ENCODE measurements around the gene SWAP70. TPM values are rescaled to one million over a fixed set of nuclear protein-coding genes. Genes with fewer than 3 reads are reported as not detected.
A peak's percentile ranks its signal among the peaks of the same experiment; 100 is the strongest.

The SWAP70 gene
- total RNA-seq, 4 donors from 2014 or later: 29.7 to 53.6 (median 38.8) TPM

DNA sequence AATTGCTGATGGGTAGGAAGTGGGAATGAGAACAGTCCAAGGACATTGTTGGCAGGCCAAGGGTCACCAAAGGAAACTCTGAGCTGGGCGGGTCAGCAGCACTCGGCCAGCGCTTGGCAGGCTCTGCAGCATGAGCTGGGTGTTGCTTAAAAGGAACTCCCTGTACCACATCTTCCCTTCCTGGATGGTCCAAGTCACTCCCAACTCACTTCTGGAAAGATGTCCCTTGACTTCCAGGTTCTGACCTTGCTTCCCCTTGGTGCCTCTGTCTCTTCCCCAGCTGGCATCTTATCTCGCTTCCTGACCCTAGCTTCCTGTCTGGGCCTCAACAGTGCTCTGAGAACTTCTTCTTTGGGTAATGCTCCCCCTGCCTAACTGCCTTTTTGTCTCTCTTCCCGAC lies 24.8 kb upstream of the SWAP70 start:
- H3K36me3 ChIP-seq: no peaks in the 10 kb centered on the region
- 67 to 78% methylated on average over 5 of the region's 5 CpGs for WGBS, 2 donors
- TF ChIP-seq POLR2A (IDR thresholded peaks at IDR 0.05): no peak
- TF ChIP-seq, protein P1, sequence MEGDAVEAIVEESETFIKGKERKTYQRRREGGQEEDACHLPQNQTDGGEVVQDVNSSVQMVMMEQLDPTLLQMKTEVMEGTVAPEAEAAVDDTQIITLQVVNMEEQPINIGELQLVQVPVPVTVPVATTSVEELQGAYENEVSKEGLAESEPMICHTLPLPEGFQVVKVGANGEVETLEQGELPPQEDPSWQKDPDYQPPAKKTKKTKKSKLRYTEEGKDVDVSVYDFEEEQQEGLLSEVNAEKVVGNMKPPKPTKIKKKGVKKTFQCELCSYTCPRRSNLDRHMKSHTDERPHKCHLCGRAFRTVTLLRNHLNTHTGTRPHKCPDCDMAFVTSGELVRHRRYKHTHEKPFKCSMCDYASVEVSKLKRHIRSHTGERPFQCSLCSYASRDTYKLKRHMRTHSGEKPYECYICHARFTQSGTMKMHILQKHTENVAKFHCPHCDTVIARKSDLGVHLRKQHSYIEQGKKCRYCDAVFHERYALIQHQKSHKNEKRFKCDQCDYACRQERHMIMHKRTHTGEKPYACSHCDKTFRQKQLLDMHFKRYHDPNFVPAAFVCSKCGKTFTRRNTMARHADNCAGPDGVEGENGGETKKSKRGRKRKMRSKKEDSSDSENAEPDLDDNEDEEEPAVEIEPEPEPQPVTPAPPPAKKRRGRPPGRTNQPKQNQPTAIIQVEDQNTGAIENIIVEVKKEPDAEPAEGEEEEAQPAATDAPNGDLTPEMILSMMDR (IDR thresholded peaks at IDR 0.05): no peak
- no peak overlapping the region for H3K4me3 ChIP-seq (replicated peaks in 1 of 3)
- intact Hi-C loops (cut with DNase I): no loop called here
- no peaks in the 10 kb centered on the region for H3K4me1 ChIP-seq
- peak in 1 of 2 donors; percentile 15 for DNase-seq
- no peaks in the 10 kb centered on the region for H3K27me3 ChIP-seq
- H3K9me3 ChIP-seq: no peaks in the 10 kb centered on the region
- no peak overlapping the region for H3K27ac ChIP-seq

DNA sequence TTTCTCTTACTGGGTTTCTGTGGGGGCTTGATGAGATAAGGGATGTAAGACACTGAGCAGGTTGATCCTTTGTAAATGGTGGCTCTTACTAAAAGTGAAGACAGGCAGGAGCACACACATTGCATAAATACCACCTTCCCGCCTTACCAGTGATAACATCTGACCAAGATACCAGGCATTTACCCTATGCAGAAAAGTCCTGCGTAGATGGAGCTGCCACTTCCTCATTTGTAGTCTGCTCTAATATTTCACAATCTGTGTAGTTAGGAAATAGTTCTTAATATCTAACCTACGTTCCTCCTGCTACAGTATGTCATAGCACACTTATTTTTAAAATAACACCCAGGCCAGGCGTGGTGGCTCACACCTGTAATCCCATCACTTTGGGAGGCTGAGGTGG lies 23.9 kb upstream of the SWAP70 start:
- Histone ChIP-seq H3K9me3 (no peaks in the 10 kb centered on the region), H3K4me1 (no peaks in the 10 kb centered on the region), H3K36me3 (no peaks in the 10 kb centered on the region), H3K27me3 (no peaks in the 10 kb centered on the region), H3K27ac (no peak overlapping the region), H3K4me3 (replicated peaks in 1 of 3) (no peak overlapping the region)
- TF ChIP-seq, protein P1 (IDR thresholded peaks at IDR 0.05): no peak
- TF ChIP-seq POLR2A (IDR thresholded peaks at IDR 0.05): no peak
- 95 to 97% methylated on average over 4 of the region's 4 CpGs for WGBS, 2 donors
- intact Hi-C loops (cut with DNase I): no loop called here
- DNase-seq: no peak

DNA sequence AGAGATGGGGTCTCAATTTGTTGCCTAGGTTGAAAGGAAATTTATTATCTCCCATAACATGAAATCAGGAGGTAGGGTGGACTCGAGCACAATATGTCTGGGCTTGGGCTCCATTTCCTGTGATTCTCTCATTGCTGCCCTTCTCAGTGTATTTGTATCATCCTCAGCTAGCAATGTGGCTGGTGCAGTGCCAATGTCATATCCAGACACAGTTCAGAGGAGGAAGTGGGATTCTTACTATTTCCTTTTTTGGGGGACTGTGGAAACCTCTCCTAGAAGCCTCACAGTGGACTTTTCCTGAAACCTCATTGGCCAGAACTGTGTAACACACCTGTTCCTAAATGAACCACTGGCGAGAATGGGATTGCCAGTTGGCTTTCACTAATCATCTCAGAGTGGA lies 21.0 kb upstream of the SWAP70 start:
- Histone ChIP-seq H3K9me3 (no peaks in the 10 kb centered on the region), H3K4me1 (no peaks in the 10 kb centered on the region), H3K27me3 (no peaks in the 10 kb centered on the region), H3K36me3 (no peaks in the 10 kb centered on the region), H3K27ac (no peak overlapping the region), H3K4me3 (replicated peaks in 1 of 3) (no peak overlapping the region)
- WGBS, 2 donors: 79 to 87% methylated on average over 2 of the region's 2 CpGs
- intact Hi-C loops (cut with DNase I): no loop called here
- TF ChIP-seq POLR2A (IDR thresholded peaks at IDR 0.05): no peak
- TF ChIP-seq, protein P1 (IDR thresholded peaks at IDR 0.05): no peak
- no peak for DNase-seq

DNA sequence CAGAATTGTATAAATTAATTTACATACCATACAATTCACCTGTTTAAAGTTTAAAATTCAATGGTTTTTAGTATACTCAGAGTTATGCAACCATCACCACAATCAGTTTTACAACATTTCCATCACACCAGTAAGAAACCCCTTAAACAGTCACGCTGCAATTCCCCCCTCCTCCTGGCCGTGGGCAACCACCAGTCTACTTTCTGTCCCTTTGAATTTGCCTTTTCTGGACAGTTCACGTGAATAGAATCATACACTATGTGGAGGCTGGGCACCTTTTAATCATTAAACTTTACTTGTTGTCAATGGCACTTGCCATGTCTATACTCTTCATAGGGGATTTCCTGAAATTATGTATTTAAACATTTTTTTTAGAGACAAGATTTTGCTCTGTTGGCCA lies 20.1 kb upstream of the SWAP70 start:
- Histone ChIP-seq H3K4me1 (no peaks in the 10 kb centered on the region), H3K4me3 (replicated peaks in 1 of 3) (no peak overlapping the region), H3K27me3 (no peaks in the 10 kb centered on the region), H3K36me3 (no peaks in the 10 kb centered on the region), H3K9me3 (no peaks in the 10 kb centered on the region), H3K27ac (no peak overlapping the region)
- intact Hi-C loops (cut with DNase I): no loop called here
- WGBS, 2 donors: 45 to 54% methylated on average over 3 of the region's 3 CpGs
- DNase-seq: no peak
- no peak for TF ChIP-seq POLR2A (IDR thresholded peaks at IDR 0.05)
- TF ChIP-seq, protein P1 (IDR thresholded peaks at IDR 0.05): no peak

DNA sequence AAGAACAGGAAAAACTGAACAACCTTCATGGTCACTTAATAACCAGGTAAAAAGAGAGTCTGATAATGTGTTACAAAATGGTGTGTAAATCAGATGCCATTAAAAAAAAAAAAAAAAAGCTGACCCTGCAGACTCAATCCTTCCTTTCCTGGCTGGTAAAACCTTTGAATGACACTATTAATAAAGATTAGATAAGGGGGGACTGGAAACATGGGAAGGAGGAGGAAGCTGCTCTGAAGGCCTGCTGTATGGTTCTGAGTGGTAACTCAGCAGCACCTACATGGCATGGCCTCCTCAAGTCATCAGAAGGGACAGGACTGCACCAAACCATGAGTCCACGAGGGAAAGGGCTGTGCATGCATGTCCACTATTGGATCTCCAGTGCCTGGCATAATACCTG lies 18.0 kb upstream of the SWAP70 start:
- WGBS, 2 donors: 90 to 98% methylated on average over 1 of the region's 1 CpG
- no peak for DNase-seq
- Histone ChIP-seq H3K36me3 (no peaks in the 10 kb centered on the region), H3K4me1 (no peaks in the 10 kb centered on the region), H3K27me3 (no peaks in the 10 kb centered on the region), H3K27ac (no peak overlapping the region), H3K9me3 (no peaks in the 10 kb centered on the region), H3K4me3 (replicated peaks in 1 of 3) (no peak overlapping the region)
- TF ChIP-seq, protein P1 (IDR thresholded peaks at IDR 0.05): no peak
- TF ChIP-seq POLR2A (IDR thresholded peaks at IDR 0.05): no peak
- intact Hi-C loops (cut with DNase I): no loop called here
